Measurements from ENCODE around the gene RFLNA. TPM values are rescaled to one million over a fixed set of nuclear protein-coding genes. Genes with fewer than 3 reads are reported as not detected.

Gene RFLNA
- total and polyA plus RNA-seq, 2 donors (not counting 1 experiment from before 2014, with no cell fraction given): 0.03 TPM; not detected in 1

DNA sequence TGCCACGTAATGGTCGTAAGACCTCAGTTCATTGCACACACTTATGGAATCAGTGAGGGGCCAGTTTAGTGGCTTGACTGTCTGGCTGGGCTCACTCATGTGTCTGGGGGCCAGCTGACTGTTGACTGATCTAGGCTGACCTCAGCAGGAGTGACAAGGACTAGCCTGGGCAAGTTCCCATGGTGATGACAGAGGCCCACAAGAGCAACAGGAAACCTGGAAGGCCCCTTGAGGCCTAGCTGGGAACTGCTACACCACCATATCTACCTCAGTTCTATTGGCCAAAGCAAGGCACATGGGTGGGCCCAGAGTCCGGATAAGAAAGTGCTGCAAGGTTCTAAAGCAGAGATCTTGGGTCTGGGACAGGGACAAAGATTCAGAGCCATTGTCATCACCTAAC is 21.3 kb upstream of the RFLNA start:
- H3K4me1 ChIP-seq (ENCODE audit: control insufficient read depth, extremely low read depth, insufficient read depth, low read length): no peaks in the 10 kb centered on the region
- no peaks in the 10 kb centered on the region for H3K36me3 ChIP-seq (ENCODE audit: control insufficient read depth, insufficient read depth, low read length)
- H3K9me3 ChIP-seq (ENCODE audit: control insufficient read depth, insufficient read depth, low read depth, low read length): no peaks in the 10 kb centered on the region
- no peak overlapping the region for H2AFZ ChIP-seq (ENCODE audit: low read length)
- H3K4me3 ChIP-seq (replicated peaks in 1 of 4; ENCODE audit: control extremely low read depth in 1 of 4, insufficient read depth in 1 of 4, low read depth in 3 of 4, low read length in 4 of 4): no peak overlapping the region
- no peak overlapping the region for H3K4me2 ChIP-seq (ENCODE audit: extremely low read depth, insufficient read depth, low read length)
- no peaks in the 10 kb centered on the region for H3K79me2 ChIP-seq (ENCODE audit: control insufficient read depth, insufficient read depth, low read length)
- H3K27me3 ChIP-seq (ENCODE audit: control insufficient read depth, insufficient read depth, low read length): no peaks in the 10 kb centered on the region
- TF ChIP-seq, protein P1, sequence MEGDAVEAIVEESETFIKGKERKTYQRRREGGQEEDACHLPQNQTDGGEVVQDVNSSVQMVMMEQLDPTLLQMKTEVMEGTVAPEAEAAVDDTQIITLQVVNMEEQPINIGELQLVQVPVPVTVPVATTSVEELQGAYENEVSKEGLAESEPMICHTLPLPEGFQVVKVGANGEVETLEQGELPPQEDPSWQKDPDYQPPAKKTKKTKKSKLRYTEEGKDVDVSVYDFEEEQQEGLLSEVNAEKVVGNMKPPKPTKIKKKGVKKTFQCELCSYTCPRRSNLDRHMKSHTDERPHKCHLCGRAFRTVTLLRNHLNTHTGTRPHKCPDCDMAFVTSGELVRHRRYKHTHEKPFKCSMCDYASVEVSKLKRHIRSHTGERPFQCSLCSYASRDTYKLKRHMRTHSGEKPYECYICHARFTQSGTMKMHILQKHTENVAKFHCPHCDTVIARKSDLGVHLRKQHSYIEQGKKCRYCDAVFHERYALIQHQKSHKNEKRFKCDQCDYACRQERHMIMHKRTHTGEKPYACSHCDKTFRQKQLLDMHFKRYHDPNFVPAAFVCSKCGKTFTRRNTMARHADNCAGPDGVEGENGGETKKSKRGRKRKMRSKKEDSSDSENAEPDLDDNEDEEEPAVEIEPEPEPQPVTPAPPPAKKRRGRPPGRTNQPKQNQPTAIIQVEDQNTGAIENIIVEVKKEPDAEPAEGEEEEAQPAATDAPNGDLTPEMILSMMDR (conservative IDR thresholded peaks at IDR 0.05 in 1 of 2, IDR thresholded peaks at IDR 0.05 in 1 of 2; ENCODE audit: low read depth in 1 of 2, low read length in 2 of 2): peak in 1 of 2 donors; percentile 25
- TF ChIP-seq EZH2 (IDR thresholded peaks at IDR 0.05; ENCODE audit: low read length, missing control alignments): no peak
- peak; percentile 19 to 39 for DNase-seq (ENCODE audit: low read depth in 2 of 2)
- H4K20me1 ChIP-seq (ENCODE audit: control insufficient read depth, extremely low read depth, insufficient read depth, low read length): no peaks in the 10 kb centered on the region
- no peak overlapping the region for H3K27ac ChIP-seq (ENCODE audit: insufficient read depth, low read length)
- H3K9ac ChIP-seq (ENCODE audit: insufficient read depth, low read length): no peak overlapping the region

DNA sequence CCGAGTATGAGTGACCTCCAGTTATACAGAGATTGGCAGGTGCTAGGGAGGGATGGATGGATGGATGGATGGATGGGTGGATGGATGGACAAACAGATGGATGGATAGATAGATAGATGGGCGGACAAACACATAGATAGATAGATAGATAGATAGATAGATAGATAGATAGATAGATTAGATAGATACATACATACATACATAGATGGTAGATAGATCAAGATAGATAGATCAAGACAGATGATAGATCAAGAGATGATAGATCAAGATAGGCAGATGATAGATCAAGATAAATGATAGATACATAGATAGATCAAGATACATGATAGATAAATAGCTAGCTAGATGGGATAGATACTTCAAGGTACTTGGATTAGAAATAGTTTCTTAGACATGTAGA is 18.6 kb upstream of the RFLNA start:
- no peaks in the 10 kb centered on the region for H4K20me1 ChIP-seq (ENCODE audit: control insufficient read depth, extremely low read depth, insufficient read depth, low read length)
- no peaks in the 10 kb centered on the region for H3K27me3 ChIP-seq (ENCODE audit: control insufficient read depth, insufficient read depth, low read length)
- H3K9ac ChIP-seq (ENCODE audit: insufficient read depth, low read length): no peak overlapping the region
- TF ChIP-seq EZH2 (IDR thresholded peaks at IDR 0.05; ENCODE audit: low read length, missing control alignments): no peak
- TF ChIP-seq, protein P1 (conservative IDR thresholded peaks at IDR 0.05 in 1 of 2, IDR thresholded peaks at IDR 0.05 in 1 of 2; ENCODE audit: low read depth in 1 of 2, low read length in 2 of 2): no peak
- H3K27ac ChIP-seq (ENCODE audit: insufficient read depth, low read length): no peak overlapping the region
- H3K4me2 ChIP-seq (ENCODE audit: extremely low read depth, insufficient read depth, low read length): no peak overlapping the region
- DNase-seq (ENCODE audit: low read depth in 2 of 2): no peak
- H3K9me3 ChIP-seq (ENCODE audit: control insufficient read depth, insufficient read depth, low read depth, low read length): no peaks in the 10 kb centered on the region
- H3K36me3 ChIP-seq (ENCODE audit: control insufficient read depth, insufficient read depth, low read length): no peaks in the 10 kb centered on the region
- no peaks in the 10 kb centered on the region for H3K4me1 ChIP-seq (ENCODE audit: control insufficient read depth, extremely low read depth, insufficient read depth, low read length)
- no peaks in the 10 kb centered on the region for H3K79me2 ChIP-seq (ENCODE audit: control insufficient read depth, insufficient read depth, low read length)
- no peak overlapping the region for H3K4me3 ChIP-seq (replicated peaks in 1 of 4; ENCODE audit: control extremely low read depth in 1 of 4, insufficient read depth in 1 of 4, low read depth in 3 of 4, low read length in 4 of 4)
- H2AFZ ChIP-seq (ENCODE audit: low read length): no peak overlapping the region

DNA sequence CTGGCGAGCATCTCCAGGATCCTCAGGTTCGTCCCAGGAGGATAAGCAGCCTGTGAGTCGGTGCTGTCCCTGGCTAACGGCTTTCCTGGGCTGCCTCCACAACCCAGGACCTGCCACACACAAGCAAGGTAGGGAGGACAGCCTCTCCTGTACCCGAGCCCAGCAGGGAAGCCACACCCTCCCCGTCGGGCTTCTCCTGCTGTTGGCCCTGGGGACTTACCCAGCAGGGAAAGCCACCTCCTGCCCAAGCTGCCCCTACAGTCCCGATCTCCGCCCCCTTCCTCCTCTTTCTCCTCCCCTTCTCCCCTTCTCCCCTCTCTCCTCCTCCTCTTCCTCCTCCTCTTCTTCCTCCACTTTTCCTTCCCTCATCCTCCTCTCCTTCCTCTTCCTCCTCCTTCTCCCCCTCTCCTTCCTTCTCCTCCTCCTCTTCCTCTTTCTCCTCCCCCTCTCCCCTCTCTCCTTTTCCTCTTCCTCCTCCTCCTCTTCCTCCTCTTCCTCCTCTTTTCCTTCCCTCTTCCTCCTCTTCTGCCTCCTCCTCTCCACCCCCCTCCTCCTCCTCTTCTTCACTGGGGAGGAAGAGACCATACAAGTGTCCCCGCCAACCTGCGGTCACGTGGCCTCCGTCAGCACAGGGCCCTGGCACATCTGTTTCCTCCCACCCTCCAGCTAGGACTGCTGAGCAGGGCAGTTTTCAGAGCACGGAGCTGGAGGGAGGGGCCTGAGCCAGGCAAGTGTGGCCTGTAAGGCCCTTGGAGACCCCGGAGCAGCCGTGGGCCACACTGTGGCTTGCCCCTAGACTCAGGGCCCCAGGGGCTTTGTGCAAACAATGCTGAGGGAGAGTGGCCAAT is 17.3 kb upstream of the RFLNA start:
- H3K36me3 ChIP-seq (ENCODE audit: control insufficient read depth, insufficient read depth, low read length): no peaks in the 10 kb centered on the region
- H3K79me2 ChIP-seq (ENCODE audit: control insufficient read depth, insufficient read depth, low read length): no peaks in the 10 kb centered on the region
- no peaks in the 10 kb centered on the region for H4K20me1 ChIP-seq (ENCODE audit: control insufficient read depth, extremely low read depth, insufficient read depth, low read length)
- no peak overlapping the region for H3K27ac ChIP-seq (ENCODE audit: insufficient read depth, low read length)
- TF ChIP-seq EZH2 (IDR thresholded peaks at IDR 0.05; ENCODE audit: low read length, missing control alignments): no peak
- TF ChIP-seq, protein P1 (conservative IDR thresholded peaks at IDR 0.05 in 1 of 2, IDR thresholded peaks at IDR 0.05 in 1 of 2; ENCODE audit: low read depth in 1 of 2, low read length in 2 of 2): no peak
- H3K9me3 ChIP-seq (ENCODE audit: control insufficient read depth, insufficient read depth, low read depth, low read length): no peaks in the 10 kb centered on the region
- H2AFZ ChIP-seq (ENCODE audit: low read length): no peak overlapping the region
- no peak for DNase-seq (ENCODE audit: low read depth in 2 of 2)
- no peak overlapping the region for H3K9ac ChIP-seq (ENCODE audit: insufficient read depth, low read length)
- H3K4me3 ChIP-seq (replicated peaks in 1 of 4; ENCODE audit: control extremely low read depth in 1 of 4, insufficient read depth in 1 of 4, low read depth in 3 of 4, low read length in 4 of 4): no peak overlapping the region
- H3K4me1 ChIP-seq (ENCODE audit: control insufficient read depth, extremely low read depth, insufficient read depth, low read length): no peaks in the 10 kb centered on the region
- H3K4me2 ChIP-seq (ENCODE audit: extremely low read depth, insufficient read depth, low read length): no peak overlapping the region
- peaks cover under 1% of the 10 kb centered on the region for H3K27me3 ChIP-seq (ENCODE audit: control insufficient read depth, insufficient read depth, low read length)
